Measurements from ENCODE around the gene NXPH1.
"Not testable (repeated sequence)": the region's sequence is repeated elsewhere in the genome, so short reads cannot be mapped to it uniquely, and the experiment has no call there.

NXPH1 gene

DNA sequence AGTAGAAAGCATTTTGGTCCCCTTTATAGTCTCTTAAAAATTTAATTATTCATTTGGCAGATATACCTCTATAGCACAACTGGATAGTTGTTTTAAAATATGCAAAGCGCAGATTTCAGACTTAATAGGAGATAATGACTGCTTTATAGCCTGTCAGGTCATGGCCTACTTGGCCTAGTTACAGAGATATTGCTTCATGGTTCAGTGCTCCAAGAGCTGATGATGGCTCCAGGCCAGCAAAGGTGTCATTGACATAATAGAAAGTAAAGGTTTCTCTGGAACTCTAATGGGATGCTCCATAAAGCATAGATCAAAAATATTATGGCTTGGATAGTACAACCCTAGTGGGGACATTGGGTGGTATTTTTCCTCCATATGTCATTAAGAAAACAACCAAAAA is 285.7 kb downstream of the NXPH1 start:
- no peak for DNase-seq (ENCODE audit: low read depth)

DNA sequence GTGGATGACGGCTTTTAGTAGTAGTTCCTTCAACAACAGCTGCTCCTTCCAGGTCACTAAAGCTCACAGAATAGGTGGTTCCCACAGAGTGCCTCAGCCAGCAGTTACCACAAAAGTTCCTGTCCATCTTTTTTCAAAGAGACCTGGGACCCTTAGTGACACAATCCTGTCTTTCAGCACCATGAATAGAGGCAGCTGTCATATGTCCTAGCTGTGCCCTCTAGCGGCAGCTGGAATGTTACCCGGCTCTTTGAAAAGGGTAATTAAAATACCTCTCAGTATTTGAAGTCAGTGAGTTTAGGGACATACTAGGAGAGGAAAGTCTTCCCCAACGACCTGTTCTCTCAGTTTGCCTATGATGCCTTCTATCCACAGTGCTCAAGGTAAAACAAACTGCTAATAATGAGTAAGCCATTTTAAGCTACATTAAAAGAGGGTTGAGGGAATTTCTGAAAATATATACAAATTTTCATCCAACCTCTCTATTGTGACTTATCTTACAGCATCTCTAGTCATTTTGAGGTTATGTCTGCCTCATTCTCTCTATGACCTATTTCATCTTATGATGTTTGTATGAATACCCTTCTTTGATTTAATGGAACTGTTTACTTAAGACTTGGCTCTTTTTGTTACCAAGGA is 290.8 kb downstream of the NXPH1 start:
- DNase-seq (ENCODE audit: low read depth): no peak

DNA sequence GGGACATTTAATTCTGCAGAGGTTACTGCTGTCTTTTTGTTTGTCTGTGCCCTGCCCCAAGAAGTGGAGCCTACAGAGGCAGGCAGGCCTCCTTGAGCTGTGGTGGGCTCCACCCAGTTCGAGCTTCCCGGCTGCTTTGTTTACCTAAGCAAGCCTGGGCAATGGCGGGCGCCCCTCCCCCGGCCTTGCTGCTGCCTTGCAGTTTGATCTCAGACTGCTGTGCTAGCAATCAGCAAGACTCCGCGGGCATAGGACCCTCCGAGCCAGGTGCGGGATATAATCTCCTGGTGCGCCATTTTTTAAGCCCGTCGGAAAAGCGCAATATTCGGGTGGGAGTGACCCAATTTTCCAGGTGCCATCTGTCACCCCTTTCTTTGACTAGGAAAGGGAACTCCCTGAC is 298.3 kb downstream of the NXPH1 start:
- not testable (repeated sequence) for DNase-seq (ENCODE audit: low read depth)

DNA sequence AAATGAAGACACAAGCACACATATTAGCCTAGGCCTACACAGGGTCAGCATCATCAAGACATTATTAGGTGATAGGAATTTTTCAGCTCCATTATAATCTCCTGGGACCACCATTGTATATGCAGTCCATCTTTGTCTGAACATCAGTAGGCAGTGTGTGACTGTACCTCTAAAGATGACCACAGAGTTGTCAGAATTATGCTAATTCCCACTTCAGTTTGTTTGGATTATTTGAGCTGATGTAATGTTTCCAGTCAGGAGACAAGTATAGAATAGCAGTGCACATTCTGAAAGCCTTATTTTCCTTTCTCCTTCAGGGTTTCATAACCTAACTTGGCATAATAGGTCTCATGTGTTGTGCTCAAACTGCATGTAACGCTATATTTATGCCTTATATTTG is 306.4 kb downstream of the NXPH1 start:
- no peak for DNase-seq (ENCODE audit: low read depth)

DNA sequence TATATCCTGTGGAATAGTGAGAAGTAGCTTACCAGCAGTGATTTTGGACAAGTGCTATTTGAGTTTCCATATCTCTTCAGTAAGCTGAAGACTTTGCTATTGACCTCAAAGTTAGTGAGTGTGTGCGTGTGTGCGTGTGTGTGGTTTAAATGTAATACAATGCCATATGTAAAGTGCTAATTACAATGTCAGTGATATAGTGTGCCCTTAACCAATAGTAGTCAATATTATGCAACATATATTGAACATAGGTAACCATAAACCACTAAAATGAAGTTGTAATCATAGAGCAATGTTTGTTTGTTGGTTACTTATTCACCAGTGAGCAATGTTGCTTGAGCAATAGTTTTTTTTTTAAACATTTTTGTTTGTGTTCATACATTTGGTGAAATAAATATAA is 309.4 kb downstream of the NXPH1 start:
- DNase-seq (ENCODE audit: low read depth): no peak

DNA sequence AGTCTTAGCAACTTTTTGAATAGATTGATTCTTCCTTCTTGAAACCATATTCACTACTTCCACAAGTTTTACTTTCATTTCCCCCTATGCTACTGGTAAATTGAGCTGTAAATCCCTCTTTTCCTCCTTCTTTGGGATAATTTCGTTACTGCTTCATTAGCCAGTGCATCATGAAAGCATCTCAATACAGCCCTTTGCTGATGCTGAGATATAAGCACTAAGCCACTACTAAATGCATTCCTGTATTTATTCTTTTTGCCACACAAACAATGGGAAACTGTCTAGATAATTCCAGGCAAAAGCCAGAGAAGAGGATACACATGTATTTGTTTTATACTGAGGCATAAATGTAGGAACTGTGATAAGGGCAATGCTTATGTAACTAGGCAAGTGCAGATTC is 313.9 kb downstream of the NXPH1 start:
- DNase-seq (ENCODE audit: low read depth): no peak

DNA sequence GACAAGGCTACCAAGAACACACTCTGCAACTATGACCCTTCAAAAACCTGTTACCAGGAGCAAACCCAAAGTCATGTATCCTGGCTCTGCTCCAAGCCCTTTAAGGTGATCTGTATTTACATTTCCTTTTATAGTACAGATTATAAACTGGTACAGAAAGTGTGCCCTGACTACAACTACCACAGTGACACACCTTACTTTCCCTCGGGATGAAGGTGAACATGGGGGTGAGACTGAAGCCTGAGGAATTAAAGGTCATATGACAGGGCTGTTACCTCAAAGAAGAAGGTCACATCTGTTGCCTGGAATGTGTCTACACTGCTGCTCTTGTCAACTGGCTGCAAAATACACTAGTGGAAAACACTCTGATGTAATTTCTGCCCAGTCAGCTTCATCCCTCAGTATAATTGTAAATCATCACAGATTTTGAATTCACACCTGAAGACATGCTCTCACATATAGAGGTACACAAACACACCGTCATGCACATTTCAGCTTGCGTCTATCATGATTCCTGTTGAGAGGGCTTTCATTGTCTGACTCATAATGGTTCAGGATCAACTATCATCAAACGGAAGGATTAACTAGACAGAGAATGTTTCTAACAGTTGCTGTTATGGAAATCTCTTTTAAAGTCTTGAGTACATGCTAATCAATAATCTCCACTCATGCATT is 318.3 kb downstream of the NXPH1 start:
- no peak for DNase-seq (ENCODE audit: low read depth)

DNA sequence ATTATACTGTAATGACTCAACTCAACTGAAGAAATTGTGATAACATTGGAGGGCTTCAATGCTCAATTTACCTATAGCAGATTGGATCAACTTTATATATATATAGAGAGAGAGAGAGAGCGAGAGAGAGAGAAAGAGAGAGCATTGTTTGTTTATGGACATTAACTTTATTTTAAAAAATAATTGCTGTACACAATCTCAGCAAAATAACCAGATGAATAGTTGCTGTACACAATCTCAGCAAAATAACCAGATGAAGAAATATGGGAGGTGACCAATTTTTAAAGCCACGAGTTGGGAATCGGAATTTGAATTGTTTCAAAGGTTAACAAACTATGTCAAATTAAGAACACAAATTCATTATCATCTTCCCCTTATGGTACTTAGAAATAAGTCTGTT is 319.9 kb downstream of the NXPH1 start:
- no peak for DNase-seq (ENCODE audit: low read depth)

DNA sequence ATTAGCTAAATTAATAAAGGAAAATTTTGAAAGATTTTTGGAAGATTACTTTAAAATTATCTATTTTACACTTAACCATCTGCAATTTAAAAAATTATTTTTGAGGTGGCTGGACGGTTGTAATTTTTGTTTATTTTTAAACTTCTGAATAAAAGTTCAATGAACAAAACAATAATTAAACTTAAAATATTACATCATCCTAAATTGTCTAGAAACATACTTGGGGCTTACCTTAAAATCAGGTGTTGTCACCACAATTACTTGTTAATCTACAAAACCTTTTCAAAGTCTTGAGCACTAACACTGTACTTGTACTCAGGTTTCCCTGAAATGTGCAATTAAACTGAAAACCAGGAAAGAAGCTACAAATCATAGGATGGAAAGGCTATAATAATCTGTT is 328.3 kb downstream of the NXPH1 start:
- no peak for DNase-seq (ENCODE audit: low read depth)

DNA sequence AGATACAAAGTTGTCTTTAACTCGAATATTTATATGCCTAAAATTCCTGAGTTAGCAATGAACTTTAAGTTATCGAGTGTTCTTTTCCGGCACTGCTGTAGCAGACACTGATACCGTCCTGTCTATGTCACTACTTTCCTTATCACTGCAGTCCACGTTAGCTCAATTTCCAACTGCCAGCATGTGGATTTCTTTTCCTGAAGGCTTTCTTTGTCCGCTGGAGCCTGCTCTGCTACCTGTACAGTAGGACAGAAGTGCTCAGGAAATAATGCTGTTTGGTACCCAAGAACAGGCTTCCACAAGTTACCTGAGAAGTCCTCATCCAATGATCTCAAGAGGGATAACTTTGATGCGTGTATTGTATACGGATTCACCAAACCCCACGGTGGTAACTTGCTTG is 329.4 kb downstream of the NXPH1 start:
- no peak for DNase-seq (ENCODE audit: low read depth)

DNA sequence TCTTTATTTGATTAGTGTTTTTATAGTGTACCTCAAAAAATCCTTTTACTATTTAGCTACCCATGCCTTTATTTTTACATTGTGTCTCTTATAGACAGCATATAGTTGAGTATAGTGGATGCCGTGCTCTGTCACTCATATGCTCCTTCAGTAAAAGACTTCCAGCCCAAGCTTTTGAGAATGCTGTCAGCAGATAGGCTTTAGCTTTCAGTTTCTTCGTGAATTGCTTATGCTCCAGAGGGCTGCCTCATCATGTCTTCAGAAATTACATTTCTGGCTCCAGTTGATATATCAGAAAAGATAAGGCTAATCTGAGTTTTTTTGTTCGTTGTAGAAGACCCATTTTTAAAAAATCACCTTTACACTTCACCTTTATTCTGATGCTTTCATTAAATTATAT is 332.0 kb downstream of the NXPH1 start:
- no peak for DNase-seq (ENCODE audit: low read depth)

DNA sequence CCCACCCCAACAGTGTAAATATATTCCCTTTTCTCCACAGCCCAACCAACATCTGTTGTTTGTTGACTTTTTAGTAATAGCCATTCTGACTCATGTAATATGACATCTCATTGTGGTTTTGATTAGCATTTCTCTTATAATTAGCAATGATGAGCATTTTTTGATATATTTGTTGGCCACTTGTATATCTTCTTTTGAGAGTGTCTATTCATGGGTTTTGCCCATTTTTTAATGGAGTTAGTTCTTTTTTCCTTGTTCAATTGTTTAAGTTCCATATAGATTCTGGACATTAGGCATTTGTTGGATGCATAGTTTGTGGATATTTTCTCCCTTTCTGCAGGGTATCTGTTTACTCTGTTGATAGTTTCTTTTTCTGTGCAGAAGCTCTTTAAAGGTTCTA is 340.1 kb downstream of the NXPH1 start:
- DNase-seq (ENCODE audit: low read depth): no peak

DNA sequence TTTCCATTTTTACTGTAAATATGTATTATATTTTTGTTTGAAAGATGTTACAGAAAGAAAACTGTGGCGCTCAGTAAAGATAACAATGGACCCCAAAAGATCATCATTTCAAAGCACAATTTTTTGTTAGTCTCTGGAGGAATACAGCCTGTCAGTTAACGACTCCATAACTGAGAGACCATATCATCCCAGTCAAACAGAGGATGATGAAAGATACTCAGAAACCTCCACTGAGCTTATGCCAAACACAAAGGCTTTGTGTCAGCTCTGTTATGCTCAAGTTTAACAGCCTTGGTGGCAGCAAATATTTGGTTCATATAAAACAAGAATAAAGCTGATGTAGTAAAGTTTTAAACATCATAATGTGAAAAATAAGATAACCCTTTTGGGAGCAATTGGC is 345.1 kb downstream of the NXPH1 start:
- DNase-seq (ENCODE audit: low read depth): no peak

DNA sequence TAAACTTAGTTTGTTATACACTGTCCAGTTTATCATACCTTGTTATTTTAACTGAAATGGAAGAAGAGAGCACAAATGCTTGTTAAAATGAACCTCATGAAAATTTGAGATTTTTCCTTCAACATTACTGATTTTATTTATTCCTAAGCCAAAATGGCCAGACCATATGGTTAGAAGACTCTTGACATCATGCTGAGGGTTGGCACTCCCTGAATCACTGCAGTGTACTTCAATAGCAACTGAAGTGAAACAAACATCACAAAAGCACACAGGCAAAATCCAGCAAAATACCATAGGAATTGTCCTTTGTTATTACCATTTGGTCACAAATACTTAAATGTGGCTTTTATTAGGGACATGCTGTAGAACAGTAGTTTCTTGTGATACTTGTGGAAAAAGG is 347.8 kb downstream of the NXPH1 start:
- no peak for DNase-seq (ENCODE audit: low read depth)

DNA sequence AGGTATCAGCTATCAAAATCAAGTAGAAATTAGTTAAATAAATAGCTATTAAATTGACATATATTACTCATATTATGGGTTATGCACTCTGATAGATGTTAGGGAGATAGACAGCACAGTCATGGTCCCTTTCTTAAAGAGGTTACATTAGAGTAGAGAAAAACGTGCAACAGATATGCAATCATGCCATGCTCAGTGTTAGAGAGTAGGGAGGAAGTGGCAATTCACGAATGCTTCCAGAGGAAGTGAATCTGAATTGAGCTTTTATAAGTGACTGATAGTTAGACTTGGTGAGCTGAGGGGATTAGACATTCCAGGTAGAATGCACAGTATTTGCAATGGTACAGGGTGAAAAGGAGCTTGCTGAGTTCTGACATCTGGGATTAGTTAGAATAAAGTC is 349.8 kb downstream of the NXPH1 start:
- DNase-seq (ENCODE audit: low read depth): no peak

DNA sequence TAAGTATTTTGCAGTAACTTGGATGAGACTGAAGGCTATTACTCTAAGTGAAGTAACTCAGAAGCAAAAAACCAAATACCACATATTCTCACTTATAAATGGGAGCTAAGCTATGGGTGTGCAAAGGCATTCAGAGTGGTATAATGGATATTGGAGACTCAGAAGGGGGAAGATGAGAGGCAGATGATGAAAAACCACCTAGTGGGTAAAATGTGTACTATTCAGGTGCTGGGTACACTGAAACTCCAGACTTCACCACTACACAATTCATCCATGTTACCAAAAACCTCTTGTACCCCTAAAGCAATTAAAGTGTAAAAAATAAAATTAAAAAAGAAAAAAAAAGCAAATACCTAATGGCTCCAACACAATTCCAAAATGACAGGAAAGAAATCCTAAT is 351.7 kb downstream of the NXPH1 start:
- DNase-seq (ENCODE audit: low read depth): no peak

DNA sequence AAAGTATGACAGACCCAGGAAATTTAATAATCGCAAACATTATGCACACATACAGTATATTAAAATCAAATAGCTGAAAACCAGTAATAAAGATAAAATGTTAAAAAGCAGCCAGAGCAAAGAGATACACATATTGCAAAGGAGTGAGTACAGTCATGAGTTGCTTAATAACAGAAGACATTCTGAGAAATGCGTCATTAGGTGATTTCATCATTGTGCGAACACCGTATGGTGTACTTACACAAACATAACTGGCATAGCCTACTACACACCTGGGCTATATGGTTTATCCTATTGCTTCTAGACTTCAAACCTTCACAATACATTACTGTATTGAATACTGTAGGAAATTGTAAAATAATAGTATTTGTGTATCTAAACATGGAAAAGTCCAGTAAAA is 367.6 kb downstream of the NXPH1 start:
- no peak for DNase-seq (ENCODE audit: low read depth)
